IPS-18c (cell line): ENCODE results near the gene VPS35.

ENCODE experiments used
- H3K4me3 ChIP-seq: 2 replicates; pipeline ENCODE4 v1.7.0; 2013; ENCODE audit warnings: low read depth, mild to moderate bottlenecking, low read length, moderate library complexity; ENCODE audit not compliant: insufficient read depth
- H3K9me3 ChIP-seq: one replicate; pipeline ENCODE4 v1.6.1; 2013; ENCODE audit warnings: mild to moderate bottlenecking, low read length, moderate library complexity; ENCODE audit not compliant: control insufficient read depth, insufficient read depth

VPS35 gene

GRCh38 chr16:46717692-46718091, 28.7 kb upstream of the VPS35 start:
- Histone ChIP-seq H3K9me3 (no peaks in the 10 kb centered on the region), H3K4me3 (no peak overlapping the region)

GRCh38 chr16:46715769-46716305, 26.9 kb upstream of the VPS35 start:
- Histone ChIP-seq H3K4me3 (no peak overlapping the region), H3K9me3 (no peaks in the 10 kb centered on the region)

- H3K9me3 ChIP-seq: no peaks in the 10 kb centered on the region
- H3K4me3 ChIP-seq: no peak overlapping the region
Observed at GRCh38 chr16:46714797-46715591, 26.0 kb upstream of the VPS35 start.

GRCh38 chr16:46713634-46714033, 24.7 kb upstream of the VPS35 start:
- no peak overlapping the region for H3K4me3 ChIP-seq
- H3K9me3 ChIP-seq: no peaks in the 10 kb centered on the region

GRCh38 chr16:46712911-46713310, 23.9 kb upstream of the VPS35 start:
- H3K9me3 ChIP-seq: no peaks in the 10 kb centered on the region
- no peak overlapping the region for H3K4me3 ChIP-seq

- no peaks in the 10 kb centered on the region for H3K9me3 ChIP-seq
- no peak overlapping the region for H3K4me3 ChIP-seq
Observed at GRCh38 chr16:46711106-46712058, 22.4 kb upstream of the VPS35 start.

GRCh38 chr16:46709469-46710005, 20.6 kb upstream of the VPS35 start:
- H3K4me3 ChIP-seq: no peak overlapping the region
- H3K9me3 ChIP-seq: no peaks in the 10 kb centered on the region

- Histone ChIP-seq H3K9me3 (no peaks in the 10 kb centered on the region), H3K4me3 (no peak overlapping the region)
Observed at GRCh38 chr16:46706642-46707041, 17.7 kb upstream of the VPS35 start.

GRCh38 chr16:46702030-46702429, 13.1 kb upstream of the VPS35 start:
- Histone ChIP-seq H3K9me3 (no peaks in the 10 kb centered on the region), H3K4me3 (no peak overlapping the region)

GRCh38 chr16:46701615-46702014, 12.6 kb upstream of the VPS35 start:
- Histone ChIP-seq H3K4me3 (no peak overlapping the region), H3K9me3 (no peaks in the 10 kb centered on the region)

- no peaks in the 10 kb centered on the region for H3K9me3 ChIP-seq
- H3K4me3 ChIP-seq: no peak overlapping the region
Observed at GRCh38 chr16:46700048-46700447, 11.1 kb upstream of the VPS35 start.

- H3K4me3 ChIP-seq: no peak overlapping the region
- no peaks in the 10 kb centered on the region for H3K9me3 ChIP-seq
Observed at GRCh38 chr16:46696957-46697356, 8.0 kb upstream of the VPS35 start.

- no peak overlapping the region for H3K4me3 ChIP-seq
Observed at GRCh38 chr16:46695937-46696336, 7.0 kb upstream of the VPS35 start.

GRCh38 chr16:46693598-46693997, 4.6 kb upstream of the VPS35 start:
- Histone ChIP-seq H3K4me3 (no peak overlapping the region), H3K9me3 (no peaks in the 10 kb centered on the region)

More at GRCh38 chr16:46695937-46696336, 7.0 kb upstream of the VPS35 start:
- H3K9me3 ChIP-seq: no peaks in the 10 kb centered on the region

GRCh38 chr16:46691726-46692125, 2.7 kb upstream of the VPS35 start:
- Histone ChIP-seq H3K4me3 (no peak overlapping the region), H3K9me3 (no peaks in the 10 kb centered on the region)

- Histone ChIP-seq H3K9me3 (no peaks in the 10 kb centered on the region), H3K4me3 (peak overlapping the region; percentile 97)
Observed at GRCh38 chr16:46690281-46691178, 1.6 kb upstream of the VPS35 start.
